GM18517 (cell line): ENCODE measurements around the gene NUPR2.
"Not testable (repeated sequence)": the region's sequence is repeated elsewhere in the genome, so short reads cannot be mapped to it uniquely, and the experiment has no call there.

Experiments used
- ATAC-seq: cut with Tn5 transposase; IDR thresholded peaks from one replicate; pipeline ENCODE4 v1.9.1; 2021; ENCODE audit warnings: mild to moderate bottlenecking, moderate library complexity; ENCODE audit not compliant: unreplicated experiment

Gene NUPR2

GRCh38 chr7:56087445-56087844 lies 28.8 kb downstream of the NUPR2 start:
- no peak for ATAC-seq

GRCh38 chr7:56086761-56087160 lies 29.5 kb downstream of the NUPR2 start:
- no peak for ATAC-seq

GRCh38 chr7:56083150-56083785 lies 32.9 kb downstream of the NUPR2 start:
- no peak for ATAC-seq

GRCh38 chr7:56081626-56082340 lies 34.4 kb downstream of the NUPR2 start:
- no peak for ATAC-seq

GRCh38 chr7:56080726-56081435 lies 35.3 kb downstream of the NUPR2 start:
- ATAC-seq = not testable (repeated sequence)

- no peak for ATAC-seq
Measured at GRCh38 chr7:56079450-56080185, 36.6 kb downstream of the NUPR2 start.

- ATAC-seq = no peak
Measured at GRCh38 chr7:56078196-56078595, 38.0 kb downstream of the NUPR2 start.

DNA sequence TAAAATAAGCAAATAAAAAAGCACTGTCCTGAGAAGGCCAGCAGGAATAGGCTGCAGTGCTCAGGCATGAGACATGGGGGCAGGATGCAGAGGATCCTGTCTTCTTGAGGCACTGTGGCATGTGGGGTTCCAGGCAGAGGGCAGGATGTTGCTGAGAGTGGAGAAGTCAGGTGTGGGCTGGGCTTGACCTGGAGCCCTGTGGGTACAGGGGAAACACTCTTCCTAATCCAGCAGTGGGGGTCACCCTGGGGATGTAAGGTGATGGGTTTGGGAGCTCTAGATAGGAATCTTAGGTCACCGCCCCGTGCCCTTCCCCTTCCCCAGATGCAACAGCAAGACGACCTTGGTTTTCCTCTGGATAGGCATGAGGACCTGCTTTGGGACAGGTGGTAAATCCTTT lies 38.5 kb downstream of the NUPR2 start:
- no peak for ATAC-seq

DNA sequence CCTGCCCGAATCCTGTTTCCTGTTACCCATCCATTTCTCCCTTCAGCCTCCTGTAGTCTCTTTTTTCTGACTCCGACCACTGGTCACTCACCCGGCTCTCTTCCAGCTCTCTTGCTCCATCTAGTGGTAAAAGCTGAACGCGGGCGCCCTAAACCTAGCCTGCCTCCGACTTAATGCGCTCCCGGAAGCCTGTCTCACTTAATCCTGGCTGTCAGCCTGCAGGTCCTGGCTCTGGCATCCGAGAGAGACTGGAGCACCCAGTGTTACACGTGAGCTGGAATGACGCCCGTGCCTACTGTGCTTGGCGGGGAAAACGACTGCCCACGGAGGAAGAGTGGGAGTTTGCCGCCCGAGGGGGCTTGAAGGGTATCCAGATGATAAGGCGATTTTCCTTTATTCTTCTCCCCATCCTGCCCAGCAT lies 41.8 kb downstream of the NUPR2 start:
- peak; percentile 85 for ATAC-seq

DNA sequence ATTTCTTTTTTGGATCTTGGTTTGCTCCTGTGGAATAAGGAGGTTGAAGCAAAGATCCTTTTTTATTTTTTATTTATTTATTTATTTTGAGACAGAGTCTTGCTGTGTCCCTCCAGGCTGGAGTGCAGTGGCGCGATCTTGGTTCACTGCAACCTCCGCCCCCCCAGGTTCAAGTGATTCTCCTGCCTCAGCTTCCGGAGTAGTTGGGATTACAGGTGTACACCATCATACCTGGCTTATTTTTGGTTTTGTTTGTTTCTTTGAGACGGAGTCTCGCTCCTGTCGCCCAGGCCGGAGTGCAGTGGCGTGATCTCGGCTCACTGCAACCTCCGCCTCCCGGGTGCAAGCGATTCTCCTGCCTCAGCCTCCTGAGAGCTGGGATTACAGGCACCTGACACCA lies 49.8 kb downstream of the NUPR2 start:
- not testable (repeated sequence) for ATAC-seq
